ENCODE results near the gene SYNGAP1.

GRCh38 chr6:33375143-33375671 lies 44.7 kb upstream of the SYNGAP1 start:
- TF ChIP-seq CTCF (IDR thresholded peaks at IDR 0.05; ENCODE audit: insufficient read depth, low read length, poor library complexity, severe bottlenecking) = no peak
- TF ChIP-seq EZH2phosphoT487 (conservative IDR thresholded peaks at IDR 0.05; ENCODE audit: low read length) = no peak
